Activated CD8-positive, alpha-beta memory T cell treated with anti-CD3 and anti-CD28 coated beads for 1 hour (primary cell): Measurements from ENCODE around the gene CLIP1.
A peak's percentile ranks its signal among the peaks of the same experiment; 100 is the strongest.
"Not testable (repeated sequence)": the region's sequence is repeated elsewhere in the genome, so short reads cannot be mapped to it uniquely, and the experiment has no call there.

Experiments
- DNase-seq, 2 donors: peaks; one replicate each; pipeline ENCODE4 v3.0.0-alpha.2; 2020; ENCODE audit warnings: low read depth in 1 of 2; ENCODE audit errors: extremely low read depth in 1 of 2

CLIP1 gene

GRCh38 chr12:122362755-122363154 is 59.7 kb downstream of the CLIP1 start:
- no peak for DNase-seq

- DNase-seq = not testable (repeated sequence)
Observed at GRCh38 chr12:122358403-122358802, 64.1 kb downstream of the CLIP1 start.

- not testable (repeated sequence) for DNase-seq
Observed at GRCh38 chr12:122357536-122357935, 64.9 kb downstream of the CLIP1 start.

- not testable (repeated sequence) for DNase-seq
Observed at GRCh38 chr12:122356991-122357390, 65.5 kb downstream of the CLIP1 start.

DNA sequence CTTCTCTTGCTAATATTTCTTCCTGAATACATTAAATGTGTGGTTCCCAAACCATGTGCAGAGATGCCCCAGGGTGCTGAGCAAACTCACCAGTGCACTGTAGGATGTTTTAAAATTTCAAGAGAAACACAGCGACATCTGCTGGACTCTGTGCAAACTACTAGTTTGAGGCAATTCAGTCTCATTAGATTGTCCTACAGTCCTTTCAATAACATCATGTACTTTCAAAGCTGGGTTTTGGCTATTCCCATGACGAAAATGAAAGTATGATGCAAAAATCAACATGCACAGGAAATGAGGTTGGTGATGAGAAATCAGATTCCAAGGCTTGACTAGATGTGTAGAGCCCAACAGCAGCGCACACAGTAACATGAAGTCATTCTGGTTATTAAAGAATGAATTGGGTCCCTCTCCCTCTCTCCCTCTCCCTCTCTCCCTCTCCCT is 66.3 kb downstream of the CLIP1 start:
- DNase-seq = peak in 1 of 2 donors; percentile 26

DNA sequence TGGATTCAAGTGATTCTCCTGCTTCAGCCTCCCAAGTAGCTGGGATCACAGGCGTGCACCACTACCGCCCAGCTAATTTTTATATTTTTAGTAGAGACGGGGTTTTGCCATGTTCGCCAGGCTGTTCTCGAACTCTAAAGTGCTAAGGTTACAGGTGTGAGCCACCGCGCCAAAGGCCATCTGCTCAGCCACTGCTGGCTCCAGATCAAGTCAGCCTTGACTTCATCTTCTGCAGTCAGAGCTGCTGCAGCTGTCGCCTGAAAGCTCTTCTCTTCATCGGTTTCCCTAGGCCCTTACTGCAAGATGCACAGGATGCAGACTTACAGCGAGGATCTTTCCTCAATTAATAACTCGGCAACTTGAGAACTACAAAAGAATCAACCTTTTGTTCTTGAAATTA is 66.8 kb downstream of the CLIP1 start:
- no peak for DNase-seq

DNA sequence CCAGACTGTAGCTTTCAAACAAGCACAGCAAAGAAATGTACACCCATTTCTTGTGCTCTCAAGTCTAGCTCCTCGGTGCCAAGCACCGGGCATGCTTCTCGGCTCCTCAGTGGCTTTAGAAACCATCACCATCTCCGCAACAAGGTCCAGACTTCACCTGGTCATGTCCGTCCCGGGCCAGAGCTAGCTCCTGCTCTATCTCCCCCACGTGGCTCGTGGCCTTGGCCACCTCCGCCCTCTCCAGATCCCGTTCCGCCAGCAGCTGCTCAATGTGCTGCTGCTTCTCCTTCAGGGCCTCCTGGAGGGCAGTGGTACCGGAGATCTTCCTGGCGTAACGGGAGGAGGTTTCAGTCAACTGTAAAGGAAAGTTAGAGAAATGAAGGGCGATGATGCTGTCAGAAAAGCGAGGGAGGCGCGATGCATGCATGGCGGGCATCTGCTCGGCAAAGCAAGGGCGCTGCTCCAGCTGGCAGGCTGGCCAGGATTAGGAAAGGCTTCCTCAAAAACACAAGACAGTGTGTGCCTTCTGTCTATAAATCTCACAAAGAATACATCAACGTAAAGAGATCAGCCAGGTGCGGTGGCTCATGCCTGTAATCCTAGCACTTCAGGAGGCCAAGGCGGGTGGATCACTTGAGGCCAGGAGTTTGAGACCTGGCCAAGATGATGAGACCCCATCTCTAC is 67.4 kb downstream of the CLIP1 start:
- no peak for DNase-seq

DNA sequence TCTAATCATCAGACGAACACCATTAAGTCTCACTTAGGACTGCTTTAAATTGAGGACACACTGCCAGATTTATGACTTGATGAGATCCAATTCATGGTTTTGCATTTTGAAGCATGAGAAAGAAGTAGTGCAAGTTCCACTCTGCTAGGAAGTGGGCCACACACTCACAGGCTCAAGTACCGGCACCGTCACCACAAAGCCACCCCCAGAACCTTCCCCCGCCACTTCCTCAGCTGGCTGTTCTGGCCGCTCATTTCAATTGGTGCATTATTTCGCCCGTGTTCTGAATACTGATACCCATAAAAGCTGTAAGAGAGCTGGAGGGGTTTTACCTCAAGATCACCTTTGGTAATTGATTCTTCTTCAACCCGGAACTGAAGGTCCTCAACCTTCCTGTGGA is 70.1 kb downstream of the CLIP1 start:
- no peak for DNase-seq

DNA sequence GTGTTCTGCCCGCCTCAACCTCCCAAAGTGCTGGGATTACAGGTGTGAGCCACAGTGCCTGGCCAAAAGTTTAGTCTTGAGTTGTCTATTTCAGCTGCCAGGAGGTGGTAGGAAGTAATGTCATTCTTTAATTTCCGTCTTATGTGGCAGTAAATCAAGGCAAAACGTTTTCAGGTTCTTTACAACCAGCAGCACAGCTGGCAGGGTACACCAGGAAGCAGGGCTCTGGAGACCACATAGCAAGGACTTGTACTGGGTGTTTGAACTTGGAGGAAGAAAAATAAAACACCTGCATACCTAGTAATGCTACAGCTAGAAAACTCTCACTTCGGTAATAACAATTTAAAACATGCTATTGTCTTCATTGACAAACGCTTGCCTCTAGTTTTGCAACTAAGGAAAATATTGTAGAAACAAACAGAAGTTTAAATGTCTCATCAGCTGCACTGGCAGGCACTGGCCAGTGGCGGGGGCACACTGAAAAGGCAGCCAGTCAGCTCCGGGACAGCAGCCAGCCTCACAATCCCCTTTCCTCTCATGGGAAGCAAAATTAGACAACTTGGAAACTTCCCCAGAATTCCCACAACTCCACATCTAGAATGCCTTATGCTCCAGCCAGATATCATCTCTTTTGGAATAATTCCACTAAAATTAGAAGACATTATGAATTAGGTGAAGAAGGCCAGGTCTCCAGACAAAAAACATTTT is 72.2 kb downstream of the CLIP1 start:
- no peak for DNase-seq

DNA sequence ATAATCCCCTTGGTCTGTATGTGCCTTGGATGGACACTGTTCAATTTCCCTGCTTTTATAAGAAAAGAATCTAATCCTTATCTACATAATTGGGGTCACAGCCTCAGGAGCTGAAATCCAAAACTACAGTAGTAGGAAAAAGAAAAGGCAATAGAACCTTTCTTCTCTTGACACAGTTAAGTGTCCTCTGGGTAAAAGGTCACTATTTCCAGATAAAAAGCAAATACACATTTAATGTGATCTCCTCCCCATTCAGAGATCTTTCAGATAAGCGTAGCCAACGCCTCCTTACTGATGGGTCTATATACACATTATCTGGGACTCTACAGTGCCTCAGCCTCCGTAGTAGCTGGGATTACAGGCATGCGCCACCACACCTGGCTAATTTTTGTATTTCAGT is 73.4 kb downstream of the CLIP1 start:
- DNase-seq = no peak

GRCh38 chr12:122348505-122348904 is 74.0 kb downstream of the CLIP1 start:
- DNase-seq = no peak

DNA sequence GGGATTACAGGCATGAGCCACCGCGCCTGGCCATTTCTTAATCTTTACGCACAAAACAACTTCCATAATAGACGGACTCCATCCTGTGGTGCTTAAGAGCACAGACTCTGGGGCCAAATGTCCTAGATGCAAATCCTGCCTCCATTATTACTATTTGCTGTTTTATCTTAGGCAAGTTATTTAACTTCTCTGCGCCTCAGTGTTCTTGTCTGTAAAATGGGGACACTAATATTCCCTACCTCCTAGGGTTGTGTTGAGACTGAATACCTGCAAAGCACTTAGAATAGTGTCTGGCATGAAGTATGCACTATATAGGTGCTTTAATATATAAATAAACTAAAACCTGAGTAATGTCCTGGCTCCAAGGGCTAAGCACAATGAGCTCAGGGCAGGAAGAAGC is 76.4 kb downstream of the CLIP1 start:
- DNase-seq = no peak

DNA sequence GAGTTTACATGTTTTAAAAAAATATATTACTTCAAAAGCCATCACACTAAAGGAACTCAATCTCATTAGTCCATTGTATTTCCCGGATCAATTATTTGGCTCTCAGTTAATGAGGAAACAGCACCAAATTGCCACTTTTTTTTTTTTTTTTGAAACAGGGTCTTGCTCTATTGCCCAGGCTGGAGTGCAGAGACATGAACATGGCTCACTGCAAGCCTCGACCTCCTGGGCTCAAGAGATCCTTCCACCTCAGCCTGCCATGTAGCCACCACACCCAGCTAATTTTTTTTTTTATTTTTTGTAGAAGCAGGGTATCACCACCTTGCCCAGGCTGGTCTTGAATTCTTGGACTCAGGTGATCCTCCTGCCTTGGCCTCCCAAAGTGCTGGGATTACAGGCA is 77.4 kb downstream of the CLIP1 start:
- DNase-seq = no peak

DNA sequence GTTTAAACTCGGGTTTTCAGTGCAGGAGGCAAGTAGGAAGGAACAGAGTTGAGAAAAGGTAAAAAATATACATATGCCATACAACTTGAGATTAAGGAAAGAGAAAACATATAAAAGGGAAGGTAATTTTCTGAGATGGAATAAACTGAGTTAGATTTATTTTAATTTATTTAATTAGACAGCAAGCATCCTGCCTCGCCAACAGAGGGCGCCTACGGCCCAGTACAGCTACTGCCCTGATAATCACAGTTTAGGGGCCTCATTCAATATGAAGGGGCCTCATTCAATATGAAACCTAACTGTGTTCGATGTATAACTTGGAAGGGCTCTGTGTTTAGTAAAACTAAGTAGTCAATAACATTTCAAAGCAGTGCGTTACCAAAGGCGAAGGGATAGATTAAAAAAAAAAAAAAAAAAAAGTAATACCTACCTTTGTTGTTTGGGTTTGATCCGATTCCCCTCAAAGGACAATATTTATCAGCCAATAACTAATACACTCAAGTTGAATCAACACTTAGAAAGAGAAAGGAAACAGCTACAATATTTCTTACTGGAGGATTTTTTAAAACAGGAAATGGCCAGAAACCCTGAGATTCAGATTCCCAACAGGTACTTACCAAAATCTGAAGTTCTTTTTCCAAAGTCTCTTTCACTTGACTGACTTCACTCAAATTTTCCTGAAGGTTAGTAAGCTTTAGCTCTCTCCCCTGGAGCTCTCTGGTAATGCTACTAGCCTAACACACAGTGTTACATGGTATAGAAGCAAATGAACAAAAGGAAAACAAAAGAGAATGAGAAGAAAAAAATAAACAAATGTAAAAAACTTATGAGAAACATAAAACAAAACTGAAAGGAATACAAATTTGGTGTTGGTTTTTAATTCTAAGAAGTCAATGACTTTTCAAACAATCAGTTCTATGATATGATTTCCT is 86.2 kb downstream of the CLIP1 start:
- peak; percentile 10 to 22 for DNase-seq

DNA sequence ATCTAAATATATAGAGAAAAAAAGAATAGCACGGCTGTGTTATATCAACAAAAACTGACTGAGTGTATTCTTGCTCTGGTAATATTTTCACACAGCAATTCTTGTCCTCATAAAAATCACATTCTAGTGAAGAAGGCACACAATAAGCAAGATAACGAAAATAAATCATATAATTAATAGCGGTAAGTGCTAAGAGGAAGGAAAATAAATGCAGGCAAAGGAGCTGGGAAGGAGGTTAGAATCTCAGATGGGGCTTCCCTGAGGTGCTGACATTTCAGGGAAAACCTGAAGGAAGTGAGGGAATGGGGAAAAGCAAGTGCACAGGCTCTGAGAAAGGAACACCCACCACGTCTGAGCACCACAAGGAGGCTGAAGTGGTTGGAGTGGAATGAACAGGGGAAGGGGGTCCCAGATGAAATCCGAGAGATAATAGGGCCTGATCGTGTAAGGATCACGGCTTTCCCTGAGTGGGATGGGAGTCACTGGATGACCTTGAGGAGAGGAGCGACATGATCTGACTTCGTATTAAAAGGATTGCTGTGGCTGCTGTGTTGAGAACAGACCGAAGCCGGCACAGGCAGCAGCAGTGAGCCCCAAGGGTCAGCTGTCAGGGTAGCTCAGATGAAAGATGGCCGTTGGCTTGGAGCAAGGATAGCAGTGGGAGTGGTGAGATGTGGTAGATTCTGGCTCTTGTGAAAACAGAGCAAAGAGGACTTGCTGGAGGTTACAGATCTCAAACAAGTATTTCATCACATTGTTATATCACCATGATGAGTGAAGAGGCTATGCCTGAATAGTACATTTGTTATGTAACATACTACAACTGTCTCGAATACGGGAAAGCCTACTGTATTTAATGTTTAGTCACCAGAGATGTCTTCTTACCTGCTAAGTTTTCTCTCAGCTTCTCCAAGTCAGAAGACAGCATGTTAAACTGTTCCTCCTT is 89.1 kb downstream of the CLIP1 start:
- DNase-seq = no peak

- DNase-seq = no peak
Observed at GRCh38 chr12:122327494-122328385, 94.7 kb downstream of the CLIP1 start.

DNA sequence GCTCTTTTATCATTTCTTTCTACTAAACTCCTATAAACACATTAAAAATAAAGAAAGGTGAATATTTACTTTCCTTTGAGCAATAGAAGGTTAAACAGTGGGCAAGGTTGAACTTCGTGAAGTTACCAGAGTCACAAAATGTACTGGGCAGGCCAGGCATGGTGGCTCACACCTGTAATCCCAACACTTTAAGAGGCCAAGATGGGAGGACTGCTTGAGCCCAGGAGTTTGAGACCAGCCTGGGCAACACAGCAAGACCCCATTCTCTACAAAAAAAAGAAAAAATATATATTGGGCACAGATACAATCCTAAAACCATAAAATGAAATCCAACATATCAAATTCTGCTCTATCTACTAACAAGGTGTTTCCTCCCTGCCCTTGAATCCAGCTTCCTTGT is 95.5 kb downstream of the CLIP1 start:
- no peak for DNase-seq

- DNase-seq = no peak
Observed at GRCh38 chr12:122326586-122326985, 95.9 kb downstream of the CLIP1 start.

DNA sequence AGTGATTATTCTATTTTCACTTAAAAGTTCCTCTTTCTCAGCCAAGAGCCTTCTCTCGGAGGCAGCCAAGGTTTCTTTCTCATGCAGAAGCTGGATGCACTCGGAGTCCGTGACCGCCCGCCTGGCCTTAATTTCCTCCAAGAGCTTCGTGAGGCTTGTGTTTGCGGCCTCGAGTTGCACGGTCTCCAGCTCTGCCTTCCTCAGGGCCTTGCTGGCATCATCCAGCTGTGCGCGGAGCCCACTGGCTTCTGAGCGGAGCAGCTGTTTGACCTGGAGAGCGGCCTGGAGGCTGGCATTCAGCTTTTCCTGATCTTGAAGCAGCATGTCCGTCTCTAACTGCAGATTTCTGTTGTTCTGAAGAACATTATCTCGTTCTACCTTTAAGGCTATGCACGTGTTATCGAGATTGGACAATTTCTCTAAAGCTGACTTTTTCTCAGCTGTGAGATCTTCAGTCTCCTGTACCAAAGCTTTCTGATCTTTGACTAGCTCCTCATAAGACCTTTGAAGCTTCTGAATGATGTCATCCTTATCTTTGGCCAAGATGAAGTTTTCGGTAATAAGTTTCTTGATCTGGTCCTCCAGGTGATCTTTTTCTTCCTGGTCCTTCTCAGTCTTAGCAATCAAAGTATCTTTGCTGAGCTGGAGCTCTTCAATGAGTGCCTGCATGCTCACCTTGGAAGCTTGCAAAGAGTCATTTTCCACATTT is 99.0 kb downstream of the CLIP1 start:
- no peak for DNase-seq
